Fibroblast of skin of left biceps (primary cell): ENCODE results near the gene MZF1.

Experiments
- DNase-seq, 2 experiments: peaks; one replicate each; pipeline ENCODE4 v3.0.0-alpha.2; 2013; ENCODE audit warnings: low read depth in 2 of 2

The MZF1 gene

GRCh38 chr19:58570770-58571574 is 2.2 kb downstream of the MZF1 start:
- no peak for DNase-seq

GRCh38 chr19:58569943-58570670 is 3.0 kb downstream of the MZF1 start:
- no peak for DNase-seq

GRCh38 chr19:58569191-58569942 is 3.8 kb downstream of the MZF1 start:
- DNase-seq = no peak

GRCh38 chr19:58568453-58569130 is 4.5 kb downstream of the MZF1 start:
- no peak for DNase-seq

- no peak for DNase-seq
Observed at GRCh38 chr19:58566989-58567388, 6.1 kb downstream of the MZF1 start.

GRCh38 chr19:58563823-58564222 is 9.3 kb downstream of the MZF1 start:
- no peak for DNase-seq

- no peak for DNase-seq
Observed at GRCh38 chr19:58563034-58563573, 10.0 kb downstream of the MZF1 start.

- DNase-seq = no peak
Observed at GRCh38 chr19:58562122-58563033, 10.8 kb downstream of the MZF1 start.

GRCh38 chr19:58561373-58562121 is 11.6 kb downstream of the MZF1 start:
- DNase-seq = no peak

- no peak for DNase-seq
Observed at GRCh38 chr19:58560921-58561320, 12.2 kb downstream of the MZF1 start.

- DNase-seq = no peak
Observed at GRCh38 chr19:58560007-58560887, 12.9 kb downstream of the MZF1 start.

GRCh38 chr19:58559275-58560006 is 13.7 kb downstream of the MZF1 start:
- DNase-seq = peak in 1 of 2 experiments; percentile 61

GRCh38 chr19:58558623-58559274 is 14.4 kb downstream of the MZF1 start:
- DNase-seq = peak; percentile 95 to 96

- DNase-seq = no peak
Observed at GRCh38 chr19:58558066-58558622, 15.0 kb downstream of the MZF1 start, which contains the start of gene UBE2M. TSS of gene UBE2M (minus strand) at chr19:58558611. CDS start at chr19:58558381, 230 bp downstream.

- DNase-seq = no peak
Observed at GRCh38 chr19:58557221-58558065, 15.7 kb downstream of the MZF1 start.

- DNase-seq = no peak
Observed at GRCh38 chr19:58556622-58557220, 16.4 kb downstream of the MZF1 start.
